GM12878 (cell line): ENCODE measurements around the gene AGBL2. TPM values are rescaled to one million over a fixed set of nuclear protein-coding genes. Genes with fewer than 3 reads are reported as not detected.

Experiments
- ATF3 ChIP-seq: IDR thresholded peaks from 2 replicates; pipeline ENCODE4 v1.6.1; 2011; ENCODE audit warnings: low read depth, mild to moderate bottlenecking, low read length, moderate library complexity, borderline replicate concordance; ENCODE audit errors: extremely low read depth
- BACH1 ChIP-seq: fragments of 450-650 bp; IDR thresholded peaks from 2 replicates; pipeline ENCODE4 v1.6.1; 2017; ENCODE audit warnings: mild to moderate bottlenecking, borderline replicate concordance
- CBFB ChIP-seq: IDR thresholded peaks from 2 replicates; pipeline ENCODE4 v1.6.1; 2016; ENCODE audit warnings: antibody characterized with exemption, low read depth
- CHD1 ChIP-seq: IDR thresholded peaks from 2 replicates; pipeline ENCODE4 v1.6.1; 2012; ENCODE audit warnings: low read depth, low read length, improper control_type of control experiment
- E2F4 ChIP-seq: IDR thresholded peaks from 2 replicates; pipeline ENCODE4 v1.6.1; 2012; ENCODE audit warnings: low read depth, low read length, improper control_type of control experiment
- EGR1 ChIP-seq, 2 experiments: IDR thresholded peaks; 1 replicate in 1 of 2; 2 replicates in 1 of 2; pipeline ENCODE4 v1.6.1; 2011 to 2012; ENCODE audit warnings: low read depth in 2 of 2, low read length in 2 of 2, borderline replicate concordance in 1 of 2, mild to moderate bottlenecking in 1 of 2, moderate library complexity in 1 of 2
- EZH2 ChIP-seq: IDR thresholded peaks from 2 replicates; pipeline ENCODE4 v1.6.1; 2012; ENCODE audit warnings: low read depth, mild to moderate bottlenecking, control low read depth, inconsistent platforms, low read length, borderline replicate concordance; ENCODE audit not compliant: control insufficient read depth
- FOS ChIP-seq: IDR thresholded peaks from 3 replicates; pipeline ENCODE4 v1.6.1; 2011; ENCODE audit warnings: borderline replicate concordance; ENCODE audit not compliant: insufficient read length; ENCODE audit errors: extremely low read depth
- FOXK2 ChIP-seq: fragments of 450-650 bp; IDR thresholded peaks from 2 replicates; pipeline ENCODE4 v1.6.1; 2017; ENCODE audit warnings: mild to moderate bottlenecking, moderate library complexity
- HDGF ChIP-seq: fragments of 450-650 bp; IDR thresholded peaks from 2 replicates; pipeline ENCODE4 v1.6.1; 2016; ENCODE audit warnings: antibody characterized with exemption
- IKZF1 ChIP-seq: fragments of 450-650 bp; conservative IDR thresholded peaks from 2 replicates; pipeline ENCODE4 v1.6.1; 2017; ENCODE audit warnings: antibody characterized with exemption, mild to moderate bottlenecking
- IRF4 ChIP-seq: IDR thresholded peaks from 2 replicates; pipeline ENCODE4 v1.6.1; 2011; ENCODE audit warnings: low read depth, low read length
- JUNB ChIP-seq: IDR thresholded peaks from 2 replicates; pipeline ENCODE4 v1.6.1; 2016; ENCODE audit warnings: antibody characterized with exemption, mild to moderate bottlenecking
- KAT2A ChIP-seq: conservative IDR thresholded peaks from 2 replicates; pipeline ENCODE4 v1.6.1; 2011; ENCODE audit warnings: low read depth, low read length; ENCODE audit not compliant: control insufficient read depth
- NBN ChIP-seq: fragments of 450-650 bp; IDR thresholded peaks from 2 replicates; pipeline ENCODE4 v1.6.1; 2016
- NR2C1 ChIP-seq: fragments of 450-650 bp; IDR thresholded peaks from 2 replicates; pipeline ENCODE4 v1.6.1; 2017; ENCODE audit warnings: antibody characterized with exemption, mild to moderate bottlenecking, moderate library complexity
- PKNOX1 ChIP-seq: fragments of 450-650 bp; IDR thresholded peaks from 2 replicates; pipeline ENCODE4 v1.6.1; 2016; ENCODE audit warnings: mild to moderate bottlenecking
- POU2F2 ChIP-seq: IDR thresholded peaks from 3 replicates; pipeline ENCODE4 v1.6.1; 2011; ENCODE audit warnings: low read depth, mild to moderate bottlenecking, low read length, borderline replicate concordance
- SMC3 ChIP-seq: IDR thresholded peaks from 2 replicates; pipeline ENCODE4 v1.6.1; 2011; ENCODE audit warnings: low read length, improper control_type of control experiment, borderline replicate concordance
- SP1 ChIP-seq: IDR thresholded peaks from one replicate; pipeline ENCODE4 v1.6.1; 2011; ENCODE audit warnings: low read depth, low read length
- USF1 ChIP-seq: IDR thresholded peaks from 2 replicates; pipeline ENCODE4 v1.6.1; 2011; ENCODE audit warnings: borderline replicate concordance, low read depth, mild to moderate bottlenecking, moderate library complexity, mixed read lengths, low read length; ENCODE audit not compliant: insufficient read depth; ENCODE audit errors: extremely low read length
- ZNF274 ChIP-seq: IDR thresholded peaks from one replicate; pipeline ENCODE4 v1.8.0; 2011; ENCODE audit not compliant: insufficient read length, insufficient read depth
- ZSCAN29 ChIP-seq: fragments of 450-650 bp; IDR thresholded peaks from 2 replicates; pipeline ENCODE4 v1.6.1; 2017; ENCODE audit warnings: mild to moderate bottlenecking, moderate library complexity
- polyA plus RNA-seq, 11 experiments: library from polyadenylated mRNA; depleted of rRNA in 4 of 11; unstranded in 6 of 11; stranded (reverse) in 5 of 11; fragments of >200 nt; fragmentation: Nextera tagmentation in 4 of 11; fragmentation: Illumina TruSeq in 1 of 11; extraction: Ambion mirVana in 4 of 11; extraction: Trizol in 1 of 11; gene quantifications; 1 replicate in 1 of 11; 2 replicates in 10 of 11; pipeline versions ENCODE4 v1.2.1 to v1.2.3, GENCODE V29; 2011 to 2016; ENCODE audit warnings: inconsistent platforms in 2 of 11, missing spikeins in 2 of 11, low read depth in 1 of 11
- total RNA-seq, 4 experiments: library from RNA; depleted of rRNA in 3 of 4; stranded (reverse); fragments of >200 nt in 3 of 4; fragmentation: Illumina TruSeq in 1 of 4; extraction: Trizol in 1 of 4; gene quantifications; 2 replicates each; pipeline versions ENCODE4 v1.2.1 to v1.2.3, GENCODE V29; 2013 to 2021

Gene AGBL2
- total and polyA plus RNA-seq, 10 of the 15 experiments (the other 5 are each of a cell fraction or from before 2014, with no cell fraction given): 0.93 to 12.2 (median 2.9) TPM

GRCh38 chr11:47642099-47642855, 72.9 kb downstream of the AGBL2 start, which contains the start of gene MTCH2 (continued):
- TF ChIP-seq ZSCAN29: no peak
- TF ChIP-seq PKNOX1: peak; percentile 59; the same call in 1 of the 2 replicates
- TF ChIP-seq EZH2: no peak
- TF ChIP-seq NR2C1: 0 out of 2 replicates have a peak, but pooled peaks have one; percentile 23
- peak; percentile 95 for TF ChIP-seq USF1
- TF ChIP-seq FOS: no peak
- peak; percentile 57; the same call in 1 of the 2 replicates for TF ChIP-seq NBN
- peak; percentile 59; the same call in 1 of the 2 replicates for TF ChIP-seq CBFB
- TF ChIP-seq FOXK2: no peak
- TF ChIP-seq JUNB: no peak
- peak; percentile 72; the same call in 1 of the 2 replicates for TF ChIP-seq ATF3
- no peak for TF ChIP-seq POU2F2
- TF ChIP-seq KAT2A: no peak
- TF ChIP-seq ZNF274: no peak
- peak; percentile 82; the same call in 1 of the 2 replicates for TF ChIP-seq CHD1
- no peak for TF ChIP-seq SMC3
- no peak for TF ChIP-seq E2F4
- TF ChIP-seq BACH1: peak; percentile 75
- no peak for TF ChIP-seq HDGF
- TF ChIP-seq EGR1 (IDR thresholded peaks at IDR 0.05; ENCODE audit: borderline replicate concordance in 1 of 2, low read depth in 2 of 2, low read length in 2 of 2): peak; percentile 28 to 50; a peak in 2 of 3 replicates
- TF ChIP-seq IKZF1: peak; percentile 91
- TF ChIP-seq SP1: peak; percentile 10
- TF ChIP-seq IRF4: no peak
